NCI-H2196 treated with DMSO at 0.1 percent for 48 hours (cell line): ENCODE data around the gene MAD1L1.

Experiments used
- DNase-seq: peaks from one replicate; lab custom pipeline; 2025; ENCODE audit not compliant: unreplicated experiment; lab: John Stamatoyannopoulos, UW

The MAD1L1 gene

GRCh38 chr7:2258661-2259365 lies 26.1 kb upstream of the MAD1L1 start:
- DNase-seq = no peak

GRCh38 chr7:2257651-2258050 lies 24.9 kb upstream of the MAD1L1 start:
- no peak for DNase-seq

- DNase-seq = no peak
Measured at GRCh38 chr7:2257046-2257551, 24.4 kb upstream of the MAD1L1 start.

- DNase-seq = no peak
Measured at GRCh38 chr7:2256306-2257045, 23.7 kb upstream of the MAD1L1 start.

- no peak for DNase-seq
Measured at GRCh38 chr7:2255145-2256139, 22.7 kb upstream of the MAD1L1 start.

GRCh38 chr7:2254429-2255144 lies 21.8 kb upstream of the MAD1L1 start:
- no peak for DNase-seq

DNA sequence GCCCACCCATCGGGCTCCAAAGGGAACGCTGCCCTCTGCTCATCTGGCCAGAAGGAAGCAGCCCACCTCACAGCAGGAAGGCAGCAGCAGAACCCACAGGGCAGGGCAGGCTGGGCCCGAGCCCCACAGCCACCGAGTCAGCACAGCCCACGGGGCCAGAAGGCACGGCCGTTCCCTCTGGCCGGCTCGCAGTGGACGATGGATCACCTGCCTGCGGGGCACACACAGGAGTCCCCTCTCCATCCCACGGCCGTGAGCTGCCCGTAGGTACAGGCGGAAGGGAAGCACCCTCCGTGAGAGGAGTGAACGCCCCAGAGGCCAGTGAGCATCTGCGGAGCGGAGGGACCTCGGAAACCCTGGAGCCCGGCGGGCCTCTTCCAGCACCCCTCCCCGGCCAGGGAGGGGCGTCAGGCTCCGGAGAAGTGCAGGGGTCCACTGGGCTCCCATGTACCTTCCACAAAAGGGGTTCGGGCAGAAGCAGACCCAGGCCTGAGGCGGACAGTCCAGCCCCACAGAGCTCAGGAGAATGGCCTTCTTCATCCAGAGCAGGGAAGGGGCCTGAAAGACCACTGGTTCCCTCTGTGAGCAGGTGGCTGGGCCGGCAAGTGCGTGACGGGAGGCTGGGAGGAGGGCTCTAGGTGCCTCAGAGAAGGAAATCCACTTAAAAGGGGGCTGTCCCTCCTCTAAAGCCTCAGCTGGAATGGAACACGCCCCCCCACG lies 20.9 kb upstream of the MAD1L1 start:
- DNase-seq = no peak

- no peak for DNase-seq
Measured at GRCh38 chr7:2253021-2253420, 20.3 kb upstream of the MAD1L1 start.

DNA sequence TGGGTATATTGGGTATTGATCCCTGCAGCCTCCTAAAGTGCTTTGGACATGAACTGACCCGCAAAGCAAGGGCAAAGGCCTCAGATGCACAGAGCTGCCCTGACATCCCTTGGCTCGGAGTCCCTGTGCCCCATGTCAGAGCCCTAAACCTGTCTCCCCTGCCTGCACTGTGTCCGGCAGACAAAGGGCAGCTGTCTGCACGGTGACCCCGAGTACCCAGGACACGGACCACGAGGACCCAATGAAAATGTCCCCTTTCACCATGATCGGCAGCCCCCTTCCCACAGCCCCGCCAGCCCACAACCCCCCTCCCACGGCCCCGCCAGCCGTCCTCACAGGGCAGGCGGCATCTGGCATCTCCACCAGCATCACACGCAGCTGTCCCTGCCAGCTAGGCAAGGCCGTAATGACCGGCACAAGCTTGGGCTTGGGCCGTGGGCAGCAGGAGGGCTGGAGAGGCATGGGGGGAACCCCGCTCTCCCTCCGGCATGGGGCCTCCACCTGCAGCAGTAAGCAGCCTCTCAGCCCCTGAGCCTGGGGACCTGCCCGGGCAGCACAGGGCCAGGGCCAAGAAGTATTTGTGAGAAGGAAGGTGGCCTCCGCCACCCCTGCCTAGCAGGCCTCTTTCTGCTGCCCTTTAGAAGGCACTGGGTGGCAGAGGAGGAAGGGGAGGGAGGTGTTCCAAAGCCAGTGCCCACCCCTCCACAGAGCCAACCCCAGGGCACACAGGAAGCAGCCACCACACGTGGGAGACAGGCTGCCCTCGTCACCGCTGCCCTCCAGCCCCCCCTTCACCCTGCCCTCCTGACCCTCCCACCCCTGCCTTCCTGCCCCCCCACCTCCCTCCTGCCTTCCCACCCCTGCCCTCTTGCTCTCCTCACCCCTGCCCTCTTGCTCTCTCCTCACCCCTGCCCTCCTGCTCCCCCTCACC lies 19.4 kb upstream of the MAD1L1 start:
- DNase-seq = no peak

GRCh38 chr7:2251381-2251780 lies 18.6 kb upstream of the MAD1L1 start:
- DNase-seq = no peak

DNA sequence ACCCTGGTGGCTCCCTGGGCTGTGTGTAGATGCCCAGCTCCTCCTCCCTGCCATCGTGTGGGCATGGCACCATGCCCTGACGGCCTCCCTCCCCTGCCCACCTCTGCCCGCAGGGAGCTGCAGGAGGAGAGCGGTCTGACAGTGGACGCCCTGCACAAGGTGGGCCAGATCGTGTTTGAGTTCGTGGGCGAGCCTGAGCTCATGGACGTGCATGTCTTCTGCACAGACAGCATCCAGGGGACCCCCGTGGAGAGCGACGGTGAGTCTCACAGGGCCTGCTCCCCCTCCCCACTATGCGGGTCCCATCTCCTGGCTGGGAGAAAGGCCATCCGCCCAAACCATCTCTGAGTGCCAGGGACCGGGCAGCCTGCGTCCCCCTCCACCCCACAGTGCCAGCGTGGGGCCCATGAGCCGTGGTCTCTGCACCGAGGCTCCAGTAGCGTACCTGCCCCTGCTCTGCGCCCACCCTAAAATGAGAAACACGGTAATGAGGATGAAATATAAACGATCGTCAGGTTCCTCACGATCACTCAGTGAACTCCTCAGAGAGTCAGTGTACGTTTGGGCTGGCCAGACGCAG lies 17.1 kb upstream of the MAD1L1 start:
- no peak for DNase-seq

GRCh38 chr7:2248984-2249694 lies 16.4 kb upstream of the MAD1L1 start:
- DNase-seq = no peak

- no peak for DNase-seq
Measured at GRCh38 chr7:2247141-2247995, 14.6 kb upstream of the MAD1L1 start.

DNA sequence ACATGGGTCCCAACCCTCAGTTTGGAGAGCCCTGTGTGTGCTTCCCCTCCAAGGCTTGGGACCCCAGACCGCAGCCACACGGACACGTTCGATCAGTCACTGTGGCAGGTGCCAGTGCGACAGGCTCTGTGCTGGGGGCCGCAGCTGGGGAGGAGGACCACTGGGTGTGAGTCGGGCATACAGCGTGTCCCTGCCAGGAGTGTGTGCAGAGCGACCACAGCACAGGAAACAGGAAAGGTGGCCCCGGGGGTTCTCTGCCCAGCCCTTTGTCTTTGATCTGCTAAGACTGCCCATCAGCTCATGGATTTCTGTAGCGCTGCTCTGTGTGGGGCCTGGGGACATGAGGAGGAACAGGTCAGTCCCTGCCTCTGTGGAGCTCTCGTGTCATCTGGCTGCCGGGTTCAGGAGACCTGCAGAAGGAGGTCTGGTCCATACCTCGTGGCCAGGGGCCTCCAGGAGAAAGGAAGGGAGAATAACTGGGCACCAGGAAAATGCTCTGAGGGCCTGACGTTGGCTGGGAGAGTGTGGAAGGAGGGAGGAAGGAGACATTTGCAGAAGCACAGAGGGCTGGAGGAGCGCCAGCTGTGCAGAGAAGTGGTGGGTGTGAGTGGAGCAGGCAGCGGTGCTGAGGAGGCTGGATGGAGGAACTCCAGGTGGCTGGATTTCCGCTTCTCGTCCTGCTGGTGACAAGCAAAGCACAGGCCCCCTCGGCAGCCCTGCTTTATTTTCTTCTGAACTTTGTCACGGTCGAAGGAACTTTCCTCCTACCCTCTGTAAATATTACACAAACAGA lies 13.3 kb upstream of the MAD1L1 start:
- DNase-seq = no peak

DNA sequence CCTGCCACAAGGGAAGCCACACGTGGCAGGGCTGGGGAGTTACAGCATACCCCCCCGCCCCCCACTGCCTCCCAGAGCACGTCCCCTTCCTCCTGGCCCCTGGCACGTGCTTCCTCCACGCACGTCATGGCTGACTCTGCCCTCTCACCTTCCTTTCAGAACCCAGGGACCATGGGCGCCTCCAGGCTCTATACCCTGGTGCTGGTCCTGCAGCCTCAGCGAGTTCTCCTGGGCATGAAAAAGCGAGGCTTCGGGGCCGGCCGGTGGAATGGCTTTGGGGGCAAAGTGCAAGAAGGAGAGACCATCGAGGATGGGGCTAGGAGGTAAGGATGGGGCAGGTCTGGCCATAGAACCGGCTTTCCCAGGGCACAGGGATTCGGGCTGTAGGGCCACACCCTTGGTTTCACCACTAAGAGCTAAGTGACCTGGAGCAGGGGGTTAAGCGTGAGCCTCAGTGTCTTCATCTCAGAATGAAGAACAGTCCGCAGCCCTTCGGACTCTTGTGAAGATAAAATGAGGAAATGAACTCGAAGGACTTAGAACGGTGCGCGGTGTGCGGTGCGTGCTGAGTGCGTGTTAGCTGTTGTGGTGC lies 11.8 kb upstream of the MAD1L1 start:
- DNase-seq = no peak

GRCh38 chr7:2243458-2243857 lies 10.7 kb upstream of the MAD1L1 start:
- DNase-seq = no peak
